GM18511 (cell line): Measurements from ENCODE around the gene MACROH2A2.
"Not testable (repeated sequence)": the region's sequence is repeated elsewhere in the genome, so short reads cannot be mapped to it uniquely, and the experiment has no call there.

Source experiments
- ATAC-seq: cut with Tn5 transposase; IDR thresholded peaks from one replicate; pipeline ENCODE4 v1.9.1; 2021; ENCODE audit warnings: mild to moderate bottlenecking, moderate library complexity; ENCODE audit not compliant: unreplicated experiment

Gene MACROH2A2

GRCh38 chr10:70052462-70053217 is at the start of gene MACROH2A2:
Gene MACROH2A2 (plus strand): TSS chr10:70052846. CDS start chr10:70075659, 22,813 bp downstream.
- no peak for ATAC-seq

DNA sequence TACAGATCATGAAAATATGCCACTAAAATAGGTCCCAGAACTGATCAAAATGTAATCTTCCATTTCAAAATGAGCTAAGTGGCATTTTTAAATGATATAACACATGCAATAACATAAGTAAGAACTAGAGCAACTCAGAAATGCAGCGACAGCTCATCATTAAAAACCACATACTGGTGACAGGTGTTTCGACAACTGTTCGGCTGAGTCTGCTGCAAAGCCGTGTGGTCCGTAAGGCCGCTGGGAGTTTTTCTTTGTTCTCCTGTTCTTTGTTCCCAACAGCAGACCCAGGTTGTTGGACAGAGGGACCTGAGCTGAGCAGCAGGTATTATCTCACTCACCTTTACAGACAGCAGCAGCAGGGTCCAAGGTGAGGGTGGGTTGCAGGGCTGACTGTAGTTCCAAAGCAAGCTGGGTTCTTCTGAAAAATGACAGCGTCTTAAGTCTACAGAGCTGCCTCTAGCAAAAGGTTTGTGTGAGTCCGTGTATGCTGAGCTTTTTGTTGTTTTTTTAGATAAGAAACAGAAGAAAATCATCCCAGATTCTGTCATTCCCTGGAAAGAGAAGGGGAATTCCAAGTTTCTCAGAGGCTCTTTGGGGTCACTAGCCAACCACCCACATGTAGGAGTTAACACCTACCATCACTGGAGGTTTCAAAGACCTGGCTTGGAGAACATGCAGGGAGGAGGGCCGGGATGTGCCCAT is 45.4 kb upstream of the MACROH2A2 start:
- no peak for ATAC-seq

DNA sequence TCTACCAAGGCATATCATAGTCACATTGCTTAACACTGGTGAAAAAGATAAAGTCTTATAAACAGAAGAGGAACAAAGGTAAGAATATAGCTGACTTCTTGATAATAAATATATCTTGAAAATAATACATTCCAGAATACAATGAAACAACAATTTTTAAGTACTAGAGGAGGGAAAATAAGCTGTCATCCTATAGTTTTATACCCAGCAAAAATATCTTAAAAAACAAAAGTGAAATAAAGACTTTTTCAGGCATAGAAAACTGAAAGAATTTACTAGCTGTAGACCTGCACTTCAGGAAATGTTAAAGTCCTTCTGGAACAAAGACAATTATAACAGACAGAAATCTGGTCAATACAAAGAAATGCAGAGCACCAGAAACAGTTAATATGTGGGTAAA is 21.4 kb upstream of the MACROH2A2 start:
- ATAC-seq = no peak

DNA sequence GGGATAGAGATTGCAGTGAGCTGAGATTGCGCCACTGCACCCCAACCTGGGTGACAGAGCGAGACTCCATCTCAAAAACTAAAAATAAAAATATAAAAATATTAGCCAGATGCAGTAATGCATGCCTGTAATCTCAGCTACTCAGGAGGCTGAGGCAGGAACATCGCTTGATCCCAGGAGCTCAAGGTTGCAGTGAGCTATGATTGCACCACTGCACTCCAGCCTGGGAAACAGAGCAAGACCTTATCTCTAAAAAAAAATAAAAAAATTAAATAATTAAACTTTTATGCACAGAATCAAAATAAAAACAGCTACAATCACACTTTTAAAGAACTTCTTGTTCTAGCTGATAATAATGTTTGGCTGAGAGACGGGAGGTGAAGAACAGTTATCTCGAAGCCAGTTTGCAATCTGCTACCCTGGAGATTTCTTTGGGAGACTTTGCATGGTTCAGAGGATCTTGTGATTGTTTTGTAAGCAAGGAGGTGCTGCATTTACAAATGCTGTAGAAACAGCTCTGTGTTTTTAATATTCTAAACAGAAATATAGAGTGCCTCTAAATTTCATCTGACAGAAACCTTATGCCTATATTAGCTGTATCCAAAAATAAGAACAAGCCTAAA is 19.9 kb upstream of the MACROH2A2 start:
- no peak for ATAC-seq

GRCh38 chr10:70034232-70034631 is 18.4 kb upstream of the MACROH2A2 start:
- no peak for ATAC-seq

DNA sequence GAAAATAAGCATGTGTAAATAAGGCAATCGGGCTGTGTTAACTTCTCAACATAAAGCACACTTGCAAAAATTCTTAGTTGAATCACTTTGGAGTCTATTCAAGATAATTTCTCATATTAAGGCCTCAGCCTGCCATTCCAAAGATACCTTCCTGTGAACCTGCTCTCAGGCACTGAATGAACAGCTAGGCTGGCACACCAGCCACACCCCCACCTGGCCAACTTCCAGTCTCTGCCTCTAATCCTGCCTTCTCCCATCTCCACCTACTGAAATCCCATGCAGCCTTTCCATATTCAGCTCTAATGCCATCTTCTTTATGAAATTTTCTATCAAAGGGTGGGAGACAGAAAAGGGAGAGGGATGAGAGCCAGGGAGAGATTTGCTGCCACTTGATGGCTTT is 17.1 kb upstream of the MACROH2A2 start:
- no peak for ATAC-seq

DNA sequence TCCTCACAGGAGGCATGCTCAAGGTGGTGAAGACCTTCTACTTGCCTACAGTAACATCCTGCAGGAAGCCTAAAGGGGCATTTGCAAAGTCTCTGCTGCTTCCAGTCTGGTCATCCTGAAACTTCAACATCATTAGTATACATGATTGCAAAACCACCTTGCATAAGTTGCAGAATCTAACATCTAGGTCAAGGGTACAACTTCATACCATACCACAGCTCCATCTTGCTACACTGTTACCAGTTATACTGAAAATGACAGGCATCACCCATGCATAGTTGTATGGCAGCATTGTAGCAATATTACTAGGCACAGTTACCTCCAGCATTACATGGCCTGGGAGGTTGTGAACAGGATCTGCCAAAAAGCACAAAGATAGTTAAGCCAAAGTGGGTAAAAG is 13.7 kb upstream of the MACROH2A2 start:
- no peak for ATAC-seq

DNA sequence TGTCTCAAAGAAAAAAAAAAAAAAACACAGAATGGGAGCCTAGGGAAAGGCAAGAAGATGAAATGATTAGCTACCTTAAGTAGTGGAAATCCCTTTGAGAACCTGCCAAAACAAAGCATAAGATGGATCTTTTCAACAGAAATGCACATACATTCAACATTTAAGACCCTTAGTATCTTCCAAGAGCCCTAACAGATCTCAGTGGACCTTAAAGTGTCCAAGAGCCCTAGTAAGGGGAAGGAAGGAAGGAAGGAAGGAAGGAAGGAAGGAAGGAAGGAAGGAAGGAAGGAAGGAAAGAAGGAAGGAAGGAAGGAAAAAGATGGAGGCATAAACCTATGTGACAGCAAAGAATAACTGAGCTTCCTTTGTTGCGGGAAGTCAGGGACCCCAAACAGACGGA is 11.6 kb upstream of the MACROH2A2 start:
- ATAC-seq = no peak

DNA sequence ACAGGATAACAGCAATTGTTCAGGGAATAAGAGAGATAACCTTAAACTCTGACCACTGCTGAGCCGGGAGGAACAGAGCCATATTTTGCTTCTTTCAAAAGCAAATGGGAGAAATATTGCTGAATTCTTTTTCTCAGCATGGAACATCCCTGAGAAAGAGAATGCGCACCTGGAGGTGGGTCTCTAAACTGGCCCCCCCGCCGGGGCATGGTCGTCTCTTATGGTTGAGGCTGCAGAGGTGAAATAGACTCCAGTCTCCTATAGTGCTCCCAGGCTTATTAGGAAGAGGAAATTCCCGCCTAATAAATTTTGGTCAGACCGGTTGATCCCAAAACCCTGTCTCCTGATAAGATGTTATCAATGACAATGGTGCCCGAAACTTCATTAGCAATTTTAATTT is 10.9 kb upstream of the MACROH2A2 start:
- ATAC-seq = not testable (repeated sequence)

- ATAC-seq = not testable (repeated sequence)
These were observed 5.6 kb upstream of the MACROH2A2 start for GRCh38 chr10:70047066-70047465.

- ATAC-seq = no peak
These were observed 4.5 kb upstream of the MACROH2A2 start for GRCh38 chr10:70048030-70048723.

GRCh38 chr10:70051848-70052247 is 798 bp upstream of the MACROH2A2 start:
- ATAC-seq = no peak

GRCh38 chr10:70053218-70053840 is 683 bp downstream of the MACROH2A2 start:
- ATAC-seq = no peak

DNA sequence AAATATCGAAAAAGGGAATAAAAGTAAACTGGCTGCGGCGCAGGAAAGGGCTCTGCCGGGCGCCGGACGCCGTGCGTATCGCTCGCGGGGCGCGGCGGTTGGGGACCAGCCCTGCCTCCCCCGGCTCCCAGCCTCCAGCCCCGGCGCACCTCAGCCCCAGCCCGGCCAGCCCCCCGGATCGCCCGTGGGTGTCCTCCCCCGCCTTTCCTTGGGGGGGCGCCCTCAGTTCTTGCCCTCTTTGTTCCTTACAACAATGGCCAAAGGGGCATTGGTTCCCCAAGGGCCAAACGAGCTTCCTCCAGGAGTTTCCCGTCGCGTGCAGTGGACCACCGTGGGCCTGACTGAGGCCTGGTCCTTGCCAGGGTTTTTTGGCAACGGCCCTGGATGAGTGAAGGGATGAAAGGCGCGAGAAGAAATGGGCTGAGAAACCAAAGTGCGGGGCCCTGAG is 1.2 kb downstream of the MACROH2A2 start:
- ATAC-seq = no peak

DNA sequence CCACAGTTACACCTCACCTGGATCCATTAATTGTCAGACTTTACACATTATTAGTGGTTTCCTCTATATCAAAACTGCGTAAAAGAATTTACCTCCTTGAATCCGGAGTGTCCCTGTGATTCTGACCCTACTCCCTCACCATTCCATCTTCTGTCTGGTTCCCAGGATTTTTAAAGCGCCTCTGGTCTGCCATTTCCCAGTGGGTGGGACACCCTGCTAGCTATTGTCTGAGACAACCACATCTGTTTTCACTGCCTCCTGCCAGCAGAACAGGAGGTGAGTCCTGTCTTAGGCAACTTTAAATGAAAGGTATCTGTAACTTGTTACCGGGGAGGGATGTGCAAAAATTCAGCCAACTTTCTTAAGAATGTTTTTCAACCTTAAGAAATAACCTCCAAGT is 2.3 kb downstream of the MACROH2A2 start:
- ATAC-seq = no peak

DNA sequence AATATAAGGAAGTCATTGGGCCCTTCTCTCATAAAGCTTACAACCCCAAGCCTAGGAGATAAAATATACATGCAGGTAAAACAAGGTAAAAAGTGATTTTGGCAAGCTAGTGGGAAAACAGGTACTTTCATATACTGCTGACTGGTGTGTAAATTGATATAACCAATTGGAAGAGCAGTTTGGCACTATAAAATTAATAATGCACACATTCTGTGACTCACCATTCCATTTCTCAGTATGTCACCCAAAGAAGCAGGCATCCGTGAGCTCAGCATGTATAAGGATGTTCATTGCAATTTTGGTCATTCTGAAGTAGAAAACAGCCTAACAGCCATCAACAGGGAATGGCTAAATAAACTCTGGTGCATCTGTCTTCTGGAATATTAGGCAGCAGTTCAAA is 2.9 kb downstream of the MACROH2A2 start:
- no peak for ATAC-seq

GRCh38 chr10:70057306-70057705 is 4.7 kb downstream of the MACROH2A2 start:
- no peak for ATAC-seq

DNA sequence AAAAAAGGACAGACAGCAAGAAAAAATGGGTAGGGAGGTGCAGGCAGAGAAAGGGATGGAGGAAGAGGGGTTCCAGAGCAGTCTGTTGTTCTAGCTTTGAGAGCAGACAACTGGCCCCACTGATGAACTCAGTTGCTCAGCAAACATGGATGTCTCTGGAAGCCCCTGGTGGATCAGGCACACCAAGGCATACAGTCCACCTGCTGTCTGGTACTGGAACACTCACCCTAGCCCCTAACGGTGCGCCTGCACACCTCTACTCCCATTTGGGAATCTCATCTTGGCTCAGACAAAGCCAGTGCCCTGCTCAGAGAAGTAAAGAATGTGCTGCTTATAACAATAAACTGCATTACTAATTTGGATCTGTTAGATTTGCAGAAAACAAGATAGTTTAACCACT is 7.7 kb downstream of the MACROH2A2 start:
- no peak for ATAC-seq

GRCh38 chr10:70063418-70064098 is 10.9 kb downstream of the MACROH2A2 start:
- no peak for ATAC-seq

GRCh38 chr10:70064486-70064885 is 11.8 kb downstream of the MACROH2A2 start:
- ATAC-seq = no peak
